Activated CD4-positive, alpha-beta T cell treated with anti-CD3 and anti-CD28 coated beads for 48 hours (primary cell): ENCODE data around the gene NR2F1-AS1.

Experiments
- DNase-seq: peaks from one replicate; pipeline ENCODE4 v3.0.0-alpha.2; 2020

Gene NR2F1-AS1

DNA sequence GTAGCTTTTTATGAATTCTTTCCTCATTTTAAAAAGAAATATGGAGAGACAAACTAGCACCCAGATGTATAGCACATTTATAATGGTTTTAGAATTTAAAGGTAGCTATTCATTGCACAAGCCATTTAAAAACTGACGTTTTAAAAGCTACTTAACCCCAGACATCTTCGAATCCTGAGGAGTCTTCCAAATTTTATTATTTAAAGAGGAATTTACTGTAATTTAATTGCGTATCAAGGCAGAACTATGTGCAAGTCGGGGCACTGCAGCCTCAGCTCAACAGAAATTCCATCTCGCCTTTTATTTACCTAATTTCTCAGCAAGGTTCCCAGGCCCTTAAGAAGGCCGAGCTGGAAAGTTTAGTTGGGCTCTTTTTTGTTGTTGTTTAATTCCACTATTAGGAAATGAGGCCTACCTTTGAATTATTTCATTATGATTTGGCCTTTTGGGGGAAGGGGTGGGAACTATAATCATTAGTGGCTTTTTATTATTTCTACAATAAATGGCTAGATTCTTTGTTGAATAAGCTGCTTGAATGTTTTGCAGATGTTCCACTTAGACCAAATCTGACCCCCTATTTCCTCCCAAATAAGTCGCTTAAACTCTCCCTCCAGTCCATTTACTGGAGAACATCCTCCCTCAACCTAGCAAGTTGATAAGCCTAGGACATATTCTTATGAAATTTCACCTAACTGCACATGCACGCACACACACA is 22.2 kb upstream of the NR2F1-AS1 start:
- no peak for DNase-seq

DNA sequence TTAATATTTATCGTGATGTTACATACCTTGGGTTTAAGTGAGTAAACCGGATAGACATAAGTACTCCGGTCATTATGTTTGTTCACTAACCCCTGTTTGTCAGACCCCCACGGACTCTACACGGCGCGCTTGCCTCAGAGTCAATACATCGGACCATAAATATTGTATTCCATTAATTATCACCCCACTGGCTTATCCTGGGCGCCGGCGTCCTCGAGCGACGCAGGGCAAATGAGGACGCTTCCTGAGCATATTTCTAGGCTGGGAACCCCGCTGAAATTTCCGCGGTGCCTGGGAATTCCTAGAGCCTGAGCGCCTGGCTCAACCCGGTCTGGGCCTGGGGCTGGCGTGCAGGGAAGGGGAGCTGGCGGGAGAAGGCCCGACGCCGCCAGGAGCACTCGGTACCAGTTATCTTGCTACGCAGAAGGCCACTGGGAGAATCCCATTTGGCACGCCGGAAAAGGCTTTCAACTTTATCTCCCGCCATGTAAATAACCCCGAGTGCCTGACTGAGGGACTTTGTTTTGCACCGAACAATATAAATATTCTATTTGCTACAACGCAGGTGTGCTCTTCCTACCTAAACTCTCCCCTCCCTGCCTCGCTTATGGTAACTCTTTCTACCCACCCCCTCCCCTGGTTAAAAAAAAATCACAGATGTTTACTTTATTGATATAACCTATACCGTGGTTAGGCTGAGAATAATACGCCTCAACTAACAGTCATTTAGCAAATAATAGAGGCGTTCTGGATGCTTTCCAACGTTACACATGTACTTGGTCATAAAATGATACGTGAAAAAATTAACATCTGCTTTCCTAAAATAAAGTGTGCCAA is 21.4 kb upstream of the NR2F1-AS1 start:
- DNase-seq: no peak

DNA sequence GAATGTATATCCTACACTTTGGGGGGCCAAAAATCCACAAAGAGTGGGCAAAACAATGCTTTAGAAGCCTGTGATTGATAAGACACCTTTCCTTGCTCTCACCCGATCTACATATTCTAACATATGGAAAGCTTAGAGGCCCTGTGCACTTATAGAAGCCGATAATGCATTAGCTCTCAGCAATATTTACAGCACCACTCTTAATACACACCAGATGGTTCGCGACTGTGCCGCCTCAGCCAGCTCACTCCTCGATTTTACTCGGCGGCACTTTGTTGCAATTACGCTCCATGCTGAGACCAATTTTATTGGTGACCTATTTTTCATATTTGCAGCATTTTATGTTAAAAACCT is 20.8 kb upstream of the NR2F1-AS1 start:
- no peak for DNase-seq

DNA sequence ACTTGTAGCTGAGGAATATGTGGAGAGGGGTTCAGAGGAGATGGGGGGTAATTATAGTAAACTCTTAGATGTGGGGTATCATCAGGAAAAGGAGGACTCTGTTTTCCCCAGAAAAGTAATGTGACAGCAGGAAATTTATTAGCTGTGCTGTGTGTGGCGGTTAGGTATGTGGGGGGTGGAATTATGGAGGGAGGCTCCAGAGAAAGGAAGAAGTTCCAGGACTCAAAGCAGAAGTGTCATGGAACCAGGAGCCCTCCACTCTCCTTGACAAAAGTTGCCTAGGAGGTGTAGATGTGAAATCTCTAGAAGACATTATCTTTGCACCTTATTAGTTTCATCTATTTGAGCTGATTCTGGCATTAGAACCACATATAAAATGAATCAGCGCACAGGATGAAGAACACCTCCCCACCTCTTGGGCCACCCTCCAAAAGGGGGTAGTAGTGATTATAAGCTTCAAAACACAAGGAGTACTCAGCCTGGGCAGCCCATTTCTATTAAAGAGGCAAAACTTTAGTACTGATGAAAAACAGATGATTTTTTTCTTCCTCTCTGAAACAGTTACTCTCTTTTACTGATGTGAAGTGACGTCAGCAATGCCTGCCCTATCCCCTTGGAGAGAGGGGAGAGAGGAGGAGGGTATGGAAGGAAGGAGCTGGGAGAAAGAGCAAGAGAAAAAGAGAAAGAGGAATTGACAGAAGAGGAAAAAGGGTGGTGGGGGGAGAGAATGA is 20.2 kb upstream of the NR2F1-AS1 start:
- DNase-seq: no peak

DNA sequence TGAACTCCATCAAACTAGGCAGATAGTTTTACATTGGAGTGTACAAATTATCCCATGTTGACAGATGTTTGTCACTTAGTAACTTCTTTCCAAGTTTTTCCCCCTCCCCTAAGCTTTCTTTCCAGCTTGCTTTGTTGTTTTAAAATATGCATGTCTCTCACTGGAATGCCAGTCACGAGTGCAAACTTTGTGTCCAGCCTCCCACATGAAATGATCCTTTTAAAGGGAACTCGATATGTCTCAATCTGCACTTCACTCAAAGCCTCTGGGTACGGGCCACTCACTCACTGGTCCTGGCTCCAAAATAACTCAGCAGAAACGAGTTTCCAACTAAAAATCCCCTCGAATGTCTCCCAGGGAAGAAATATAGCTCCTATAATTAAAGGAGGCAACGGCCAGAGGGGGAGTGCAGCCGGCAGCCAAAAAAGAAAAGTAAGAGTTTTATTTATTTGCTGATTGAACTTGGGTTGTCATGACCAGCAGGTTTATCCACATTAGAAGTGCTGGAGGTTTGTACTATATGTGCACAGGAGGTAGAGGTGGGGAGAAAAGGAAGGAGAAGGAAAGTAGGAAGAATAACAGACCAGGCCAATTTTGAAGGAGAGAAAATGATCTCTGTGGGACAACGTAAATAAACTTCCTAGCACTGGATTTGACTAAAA is 19.5 kb upstream of the NR2F1-AS1 start:
- no peak for DNase-seq

DNA sequence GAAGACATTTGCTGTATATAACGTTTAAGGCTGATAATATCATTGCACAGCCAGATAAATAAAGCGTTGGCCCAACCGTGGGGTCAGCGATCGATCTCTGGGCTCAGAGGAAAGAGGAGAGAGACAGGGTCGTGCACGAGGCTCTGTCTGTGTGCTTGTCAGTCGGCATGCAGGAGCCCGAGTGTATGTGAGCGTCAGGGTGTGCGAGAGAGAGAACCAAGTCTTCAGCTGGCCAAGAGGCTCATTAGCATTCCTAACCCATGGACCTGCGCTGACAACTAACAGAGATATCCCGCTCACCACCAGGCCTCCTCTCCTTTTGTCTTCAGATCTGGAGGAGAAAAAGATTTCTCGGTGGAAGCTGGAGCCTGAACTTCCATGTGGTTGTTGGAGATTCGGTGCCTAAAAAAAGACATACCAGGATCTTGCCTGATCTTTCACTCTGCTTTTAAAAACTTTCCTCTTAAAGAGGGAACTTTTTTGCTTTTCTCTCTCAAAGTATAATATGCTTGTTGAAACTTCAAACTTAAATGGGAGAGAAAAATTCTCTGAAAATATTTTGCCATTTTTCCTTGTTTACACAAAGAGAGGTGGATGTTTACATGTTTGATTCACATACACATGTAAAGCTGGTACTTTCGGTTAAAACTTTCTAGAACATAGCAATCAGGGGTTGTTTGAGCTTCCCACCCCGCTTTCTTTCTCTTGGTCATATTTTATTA is 18.5 kb upstream of the NR2F1-AS1 start:
- DNase-seq: no peak

DNA sequence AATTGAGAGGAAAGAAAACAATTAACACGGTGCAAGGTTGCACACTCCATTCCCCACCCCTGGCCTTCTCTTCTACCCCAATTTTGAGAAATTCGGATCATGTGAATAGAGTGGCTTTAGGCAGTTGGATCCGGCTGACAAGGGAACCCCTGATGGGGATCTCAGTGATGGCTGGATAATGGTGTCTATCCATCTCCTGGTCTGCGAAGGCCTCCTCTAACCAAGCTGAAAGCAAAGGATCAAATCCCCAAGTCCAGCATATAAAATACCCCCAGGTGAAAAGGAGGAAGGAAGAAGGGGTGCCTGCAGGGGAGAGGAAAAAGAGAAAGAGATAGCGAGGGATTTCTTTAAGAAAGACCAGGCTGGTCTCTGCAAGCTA is 18.0 kb upstream of the NR2F1-AS1 start:
- no peak for DNase-seq

DNA sequence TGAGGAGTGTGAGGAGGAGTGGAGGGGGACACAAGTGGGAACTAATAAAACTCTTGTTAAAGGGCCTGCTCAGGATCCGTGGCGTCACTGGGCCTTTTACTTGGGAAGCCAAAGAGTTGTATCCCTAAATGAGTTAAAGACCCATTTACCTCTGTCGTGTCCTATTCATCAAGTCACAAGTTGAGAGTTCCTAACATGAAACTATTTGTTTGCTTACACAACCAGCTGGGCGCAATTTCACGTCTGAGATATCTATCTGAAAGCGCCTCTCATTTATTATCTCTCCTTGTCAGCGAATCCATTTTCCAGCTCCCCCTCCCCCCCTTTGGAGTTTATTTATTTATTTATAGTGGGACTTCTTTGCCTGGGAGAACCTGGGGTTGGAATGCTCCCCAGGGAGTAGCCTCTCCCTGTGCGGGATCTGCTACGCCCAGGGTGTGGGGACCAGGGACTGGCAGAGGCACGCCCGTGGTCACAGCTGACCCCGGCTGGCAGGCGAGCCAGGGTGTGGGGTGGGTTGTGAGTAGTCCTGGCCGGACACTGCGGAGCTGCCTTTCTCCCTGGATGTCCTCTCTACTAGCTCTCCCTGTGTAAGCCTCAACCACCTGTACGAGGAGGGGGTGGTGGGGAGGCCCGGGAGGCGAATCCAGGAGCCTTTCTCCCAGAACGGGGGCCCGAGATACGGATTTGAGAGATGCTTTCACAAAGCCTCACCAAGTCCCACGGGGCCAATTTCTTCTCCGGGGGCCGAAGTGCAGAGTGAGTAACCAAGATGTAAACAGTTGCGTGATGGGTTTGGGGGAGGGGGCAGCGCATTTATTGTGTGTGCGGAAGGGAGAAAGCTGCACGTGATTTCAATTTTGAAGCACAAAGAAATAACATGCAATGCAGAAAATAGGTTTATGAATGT is 17.3 kb upstream of the NR2F1-AS1 start:
- DNase-seq: no peak

DNA sequence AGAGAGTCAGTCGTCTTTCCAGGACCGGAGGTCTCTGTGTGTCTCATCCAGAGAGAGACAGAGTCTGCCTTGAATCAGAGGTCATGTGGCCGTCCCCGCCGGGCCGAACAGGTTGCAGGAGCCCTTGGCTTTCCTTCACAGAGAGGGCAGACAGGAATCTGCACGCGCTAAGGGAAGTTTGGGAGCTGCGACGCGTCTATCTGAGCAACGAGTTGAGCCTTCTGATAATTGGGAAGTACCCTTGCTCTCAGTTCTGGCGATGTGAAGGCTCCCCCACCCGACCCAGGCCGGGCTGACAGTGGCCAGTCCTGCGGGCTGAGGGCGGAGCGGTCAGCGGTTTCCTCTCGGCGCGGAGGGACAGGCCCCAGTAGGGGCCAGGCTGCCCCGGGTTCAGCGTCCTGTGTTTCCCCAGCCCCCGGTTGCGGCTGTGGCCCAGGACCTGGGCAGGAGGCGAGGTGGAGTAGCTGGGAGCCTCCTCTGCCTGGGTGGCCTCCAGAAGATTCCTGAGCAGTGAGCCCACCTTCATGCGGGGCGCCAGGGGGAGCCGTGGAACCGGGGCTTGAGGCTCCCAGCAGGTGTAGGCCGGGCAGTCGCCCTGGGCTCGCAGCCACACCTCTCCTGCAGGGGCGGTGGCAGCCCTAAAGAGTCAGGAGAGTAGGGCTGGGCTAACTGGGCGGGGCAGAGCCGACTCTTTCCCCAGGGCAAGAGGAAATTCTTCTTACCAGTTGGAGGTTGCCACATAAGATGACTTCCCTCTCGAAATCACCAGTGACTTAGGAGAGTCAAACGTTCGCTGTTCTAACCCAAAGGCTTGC is 15.9 kb upstream of the NR2F1-AS1 start:
- no peak for DNase-seq

DNA sequence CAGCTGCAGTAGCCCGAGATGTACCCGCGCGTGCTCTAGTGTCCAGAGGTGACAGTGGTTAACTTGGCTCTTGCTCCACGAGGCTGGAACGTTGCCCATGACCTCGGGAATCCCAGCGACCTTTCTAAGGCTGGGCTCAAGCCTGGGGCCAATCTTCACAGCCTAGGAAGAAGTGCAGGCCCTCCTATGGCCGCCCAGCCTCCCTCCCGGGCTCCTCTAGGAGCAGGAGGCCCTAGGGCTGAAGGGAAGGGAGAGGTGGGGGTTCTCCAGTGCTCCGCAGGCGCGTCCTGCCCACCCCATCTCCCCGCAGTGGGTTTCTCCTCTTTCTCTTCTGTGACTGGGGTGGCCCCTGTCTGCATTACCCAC is 15.3 kb upstream of the NR2F1-AS1 start:
- no peak for DNase-seq

DNA sequence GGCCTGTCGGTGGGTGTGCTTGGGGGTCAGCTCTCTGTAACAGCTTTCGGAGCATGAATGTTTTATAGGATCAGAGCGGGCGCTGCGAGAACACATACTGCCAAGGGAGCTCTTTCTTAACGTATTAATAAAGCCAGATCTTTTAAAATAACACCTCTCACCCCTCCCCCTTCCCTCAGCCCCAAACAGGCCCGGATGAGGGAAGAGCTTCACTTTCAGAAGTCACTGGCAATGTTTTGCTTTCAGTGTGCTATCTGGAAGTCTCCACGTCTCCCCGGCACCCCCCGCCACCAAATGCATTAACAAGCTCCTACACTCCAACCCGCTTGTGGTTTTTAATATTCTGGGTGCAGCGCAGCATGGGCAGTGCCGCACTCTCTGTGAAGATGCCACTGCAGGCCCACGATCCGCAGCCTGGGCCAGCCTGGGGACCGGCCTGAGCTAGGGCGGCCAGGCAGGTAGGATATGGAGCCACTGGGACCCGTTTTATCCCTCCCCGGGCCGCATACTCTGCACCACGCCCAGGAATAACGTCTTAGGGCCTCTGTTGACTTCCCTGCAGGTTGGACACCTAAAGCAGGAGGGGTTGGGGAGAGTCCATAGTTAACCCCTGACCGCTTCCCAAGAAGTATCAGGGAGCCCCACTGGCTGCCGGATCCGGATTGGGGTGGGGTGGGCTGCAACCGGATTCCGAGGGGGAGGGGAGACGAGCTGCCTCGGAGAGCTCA is 14.6 kb upstream of the NR2F1-AS1 start:
- DNase-seq: no peak

DNA sequence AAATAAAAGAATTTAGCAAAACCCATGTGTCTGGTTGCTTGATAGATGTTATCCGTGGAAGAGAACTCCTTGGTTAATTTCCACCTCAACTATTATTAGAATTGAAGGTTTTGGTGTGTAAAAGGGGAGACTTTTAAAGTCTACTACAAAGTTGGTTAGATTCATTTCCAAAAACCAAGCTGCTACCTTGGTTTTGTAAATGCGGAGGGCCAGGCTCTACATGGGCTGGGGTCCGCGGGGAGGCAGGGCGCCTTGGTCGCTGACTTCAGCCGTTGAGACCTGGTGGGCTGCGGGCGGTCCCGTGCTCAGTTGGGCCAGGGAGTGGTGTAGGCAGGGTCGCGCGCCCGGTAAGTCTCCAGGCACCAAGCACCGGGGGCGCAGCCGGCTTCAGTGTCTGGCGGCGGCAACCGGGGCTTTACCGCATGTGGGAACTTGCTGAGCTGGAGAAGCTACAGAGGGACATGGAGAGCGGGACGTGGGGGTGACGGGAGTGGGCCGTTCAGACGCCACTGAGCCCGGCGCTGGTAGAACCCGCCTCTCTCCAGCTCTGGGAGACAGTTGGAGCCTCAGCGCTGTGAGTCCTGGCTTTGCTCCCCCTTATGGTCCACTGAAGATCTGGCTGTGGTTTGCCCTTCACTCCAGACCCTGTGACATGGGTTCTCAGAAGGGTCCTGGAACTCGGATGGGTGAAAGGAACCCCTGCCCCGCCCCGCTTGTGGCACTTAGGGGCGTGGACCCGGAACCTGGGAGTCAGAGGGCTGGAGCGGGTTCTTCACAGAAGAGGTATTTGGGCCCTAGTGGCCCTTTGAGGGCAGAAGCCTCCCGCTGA is 13.8 kb upstream of the NR2F1-AS1 start:
- no peak for DNase-seq

DNA sequence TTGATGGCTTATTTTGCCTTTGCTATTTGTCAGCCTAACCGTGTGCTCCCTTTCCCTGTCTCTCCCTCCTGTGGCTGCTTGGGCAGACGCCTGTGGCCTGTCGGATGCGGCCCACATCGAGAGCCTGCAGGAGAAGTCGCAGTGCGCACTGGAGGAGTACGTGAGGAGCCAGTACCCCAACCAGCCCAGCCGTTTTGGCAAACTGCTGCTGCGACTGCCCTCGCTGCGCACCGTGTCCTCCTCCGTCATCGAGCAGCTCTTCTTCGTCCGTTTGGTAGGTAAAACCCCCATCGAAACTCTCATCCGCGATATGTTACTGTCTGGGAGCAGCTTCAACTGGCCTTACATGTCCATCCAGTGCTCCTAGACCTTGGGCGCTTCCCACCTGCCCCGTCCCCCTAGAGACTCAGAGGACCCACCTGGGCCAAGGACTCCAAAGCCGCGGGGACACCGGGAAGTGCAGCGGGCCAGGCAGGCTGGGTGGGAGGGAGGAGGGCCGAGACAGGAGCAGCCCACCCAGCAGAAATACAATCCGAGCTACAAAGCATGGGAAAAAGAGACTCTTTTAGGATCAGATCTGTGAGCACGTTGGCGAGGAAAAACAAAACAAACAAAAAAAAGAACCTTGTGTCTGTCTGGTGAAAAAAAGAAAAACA is 12.6 kb upstream of the NR2F1-AS1 start:
- no peak for DNase-seq

DNA sequence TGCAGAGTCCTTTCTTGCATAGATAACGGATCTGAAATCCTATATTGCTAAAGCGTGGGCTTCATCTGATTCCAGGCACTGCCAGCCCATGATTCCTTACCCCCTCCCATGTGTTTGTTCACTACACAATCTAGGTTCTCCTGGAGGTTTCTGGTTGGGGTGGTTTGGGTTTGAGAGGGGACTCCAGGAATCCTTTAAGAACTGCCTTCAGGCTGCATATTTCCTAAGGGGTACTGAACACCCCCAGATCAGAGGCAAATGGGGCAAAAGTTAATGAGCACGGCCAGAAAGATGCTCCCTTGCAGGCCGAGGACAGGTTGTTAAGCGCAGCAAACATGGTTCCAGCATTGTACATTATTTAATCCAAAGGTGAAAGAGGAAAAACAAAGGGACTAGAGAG is 11.9 kb upstream of the NR2F1-AS1 start:
- no peak for DNase-seq

DNA sequence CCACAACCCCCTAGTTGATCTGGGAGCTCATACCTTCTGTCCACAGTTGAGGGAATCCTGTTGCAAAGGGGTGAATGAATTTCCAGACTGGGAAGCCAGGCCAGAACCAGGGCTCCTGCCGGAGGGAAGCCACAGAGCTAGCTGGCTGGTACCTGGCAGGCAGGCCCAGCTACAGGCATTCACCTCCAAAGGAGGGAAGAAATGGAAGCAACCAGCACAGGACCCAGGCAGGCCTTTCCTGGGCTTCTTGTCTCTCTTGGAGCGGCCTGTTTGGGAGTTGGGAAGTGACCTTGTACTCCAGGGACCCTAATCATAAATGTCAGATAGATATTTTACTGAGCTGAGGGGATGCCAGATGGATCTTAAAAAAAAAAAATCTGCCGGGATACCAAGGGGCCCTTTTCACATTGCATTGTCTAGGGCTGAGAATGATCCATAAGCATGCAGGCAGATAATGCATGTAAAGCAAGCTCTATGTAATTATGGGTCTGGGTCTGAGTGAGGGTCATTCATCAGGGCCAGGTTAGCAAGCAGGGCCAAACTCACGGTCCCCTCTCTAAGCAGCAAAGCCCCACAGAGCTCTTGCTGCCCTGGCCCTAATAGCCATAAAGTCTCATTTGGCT is 10.4 kb upstream of the NR2F1-AS1 start:
- DNase-seq: no peak

DNA sequence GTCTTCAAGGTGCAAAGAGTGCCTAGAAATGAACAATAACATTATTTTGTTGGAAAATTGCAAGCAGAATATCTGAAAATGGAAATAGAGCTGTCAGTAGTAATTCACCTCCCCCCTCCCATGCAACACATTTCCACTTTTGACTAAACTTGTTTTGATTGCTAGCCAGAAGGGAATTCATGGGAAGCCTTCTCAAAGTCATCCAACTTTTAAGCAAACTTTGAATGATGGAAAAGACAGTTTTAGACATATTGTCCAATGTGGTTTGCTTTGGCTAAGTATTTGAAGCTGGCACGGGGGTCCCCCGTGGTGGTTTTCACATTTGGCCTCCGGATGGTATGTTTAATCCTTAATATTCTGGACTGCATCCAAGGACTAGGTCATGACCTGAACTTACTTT is 9.5 kb upstream of the NR2F1-AS1 start:
- no peak for DNase-seq

DNA sequence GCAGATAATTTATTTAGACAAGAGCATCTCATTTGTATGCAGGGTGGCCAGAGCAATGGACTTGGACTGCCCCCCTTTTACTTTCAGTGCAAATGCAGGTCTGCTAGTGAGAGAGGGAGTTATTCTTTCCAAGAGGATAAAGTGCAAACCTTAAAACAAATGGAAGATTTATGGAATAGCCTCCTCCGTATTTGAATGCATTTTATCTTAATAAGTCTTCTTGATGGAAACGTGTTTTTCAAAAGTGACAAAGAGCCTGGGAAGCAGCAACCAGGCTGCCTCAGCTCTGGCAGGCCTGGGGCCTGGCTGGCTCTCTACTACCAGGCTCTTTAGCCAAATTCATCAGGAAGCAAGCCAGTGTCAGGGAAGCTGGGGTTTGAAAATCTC is 8.8 kb upstream of the NR2F1-AS1 start:
- DNase-seq: no peak
